ENCODE data around the gene PRCP.
A peak's percentile ranks its signal among the peaks of the same experiment; 100 is the strongest.

The PRCP gene

DNA sequence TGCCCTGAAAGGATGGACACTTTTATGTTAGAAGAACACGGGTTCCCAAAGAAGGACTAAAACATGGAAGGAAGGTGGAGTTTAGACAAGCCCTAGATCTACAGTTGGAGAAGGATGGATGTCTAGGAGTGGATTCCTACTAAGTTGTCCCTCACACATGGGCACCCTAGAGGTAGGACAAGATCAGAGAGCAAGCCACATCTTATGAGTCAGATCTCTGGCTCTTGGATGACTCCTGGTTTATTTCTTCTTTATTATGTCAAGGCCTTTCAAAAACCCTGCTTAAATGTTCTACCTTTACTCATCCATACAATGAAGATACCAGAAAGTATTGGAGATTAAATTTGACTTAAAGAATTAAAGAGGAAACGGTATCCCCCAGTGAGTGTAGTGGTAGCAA lies 34.4 kb downstream of the PRCP start:
- Histone ChIP-seq H3K27me3 (replicated peaks) (no peaks in the 10 kb centered on the region), H3K36me3 (replicated peaks) (no peaks in the 10 kb centered on the region), H3K27ac (no peak overlapping the region), H3K4me3 (ENCODE audit: low read depth, low read length) (no peak overlapping the region)
- in situ Hi-C loops (cut with HindIII; ENCODE audit: low pct_ligation_motif_present, low sequenced_read_pairs) = no loop called here
- peak; percentile 8 for DNase-seq
- TF ChIP-seq, protein P1, sequence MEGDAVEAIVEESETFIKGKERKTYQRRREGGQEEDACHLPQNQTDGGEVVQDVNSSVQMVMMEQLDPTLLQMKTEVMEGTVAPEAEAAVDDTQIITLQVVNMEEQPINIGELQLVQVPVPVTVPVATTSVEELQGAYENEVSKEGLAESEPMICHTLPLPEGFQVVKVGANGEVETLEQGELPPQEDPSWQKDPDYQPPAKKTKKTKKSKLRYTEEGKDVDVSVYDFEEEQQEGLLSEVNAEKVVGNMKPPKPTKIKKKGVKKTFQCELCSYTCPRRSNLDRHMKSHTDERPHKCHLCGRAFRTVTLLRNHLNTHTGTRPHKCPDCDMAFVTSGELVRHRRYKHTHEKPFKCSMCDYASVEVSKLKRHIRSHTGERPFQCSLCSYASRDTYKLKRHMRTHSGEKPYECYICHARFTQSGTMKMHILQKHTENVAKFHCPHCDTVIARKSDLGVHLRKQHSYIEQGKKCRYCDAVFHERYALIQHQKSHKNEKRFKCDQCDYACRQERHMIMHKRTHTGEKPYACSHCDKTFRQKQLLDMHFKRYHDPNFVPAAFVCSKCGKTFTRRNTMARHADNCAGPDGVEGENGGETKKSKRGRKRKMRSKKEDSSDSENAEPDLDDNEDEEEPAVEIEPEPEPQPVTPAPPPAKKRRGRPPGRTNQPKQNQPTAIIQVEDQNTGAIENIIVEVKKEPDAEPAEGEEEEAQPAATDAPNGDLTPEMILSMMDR (IDR thresholded peaks at IDR 0.05; ENCODE audit: low read depth, low read length, missing control alignments) = no peak

DNA sequence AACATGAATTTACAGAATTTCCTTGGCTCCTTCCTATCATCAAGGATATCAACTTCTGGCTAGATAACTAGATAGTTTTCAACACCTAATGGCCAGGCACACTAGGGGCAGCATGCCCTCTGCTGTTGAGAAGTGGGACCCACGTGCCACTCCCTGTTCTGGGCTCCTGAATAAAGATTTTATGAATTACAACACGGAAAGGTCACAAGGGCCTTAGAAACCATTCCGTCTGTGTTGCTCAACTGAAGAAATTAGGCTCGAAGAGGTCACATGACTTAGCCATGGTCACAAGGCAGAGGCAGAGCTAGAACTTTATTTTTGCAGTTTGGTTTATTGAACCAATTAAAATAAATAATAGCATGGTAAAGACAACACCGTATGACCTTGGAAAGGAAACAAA lies 36.0 kb downstream of the PRCP start:
- in situ Hi-C loops (cut with HindIII; ENCODE audit: low pct_ligation_motif_present, low sequenced_read_pairs) = no loop called here
- Histone ChIP-seq H3K27ac (no peak overlapping the region), H3K4me3 (ENCODE audit: low read depth, low read length) (no peak overlapping the region), H3K36me3 (replicated peaks) (no peaks in the 10 kb centered on the region), H3K27me3 (replicated peaks) (no peaks in the 10 kb centered on the region)
- TF ChIP-seq, protein P1 (IDR thresholded peaks at IDR 0.05; ENCODE audit: low read depth, low read length, missing control alignments) = peak; percentile 80
- peak; percentile 45 for DNase-seq

DNA sequence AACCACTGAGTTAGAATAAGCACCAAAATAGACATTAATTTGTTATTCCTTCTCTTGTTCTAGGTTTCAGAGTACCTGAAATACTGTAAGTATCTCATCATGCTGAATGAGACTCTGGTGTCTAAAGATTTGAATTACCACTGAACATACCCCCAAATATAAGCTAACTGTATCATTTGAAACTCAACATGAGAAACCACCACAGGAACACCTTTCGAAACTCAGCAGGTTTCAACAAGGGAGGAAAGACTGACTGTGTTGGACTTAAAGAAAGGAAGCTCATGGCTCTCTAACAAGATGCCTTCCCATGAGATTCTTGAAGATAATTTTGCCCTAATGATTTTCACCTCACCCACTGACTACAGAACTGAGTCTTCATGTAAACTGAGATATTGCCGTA lies 37.0 kb downstream of the PRCP start:
- Histone ChIP-seq H3K27ac (no peak overlapping the region), H3K4me3 (ENCODE audit: low read depth, low read length) (no peak overlapping the region), H3K27me3 (replicated peaks) (no peaks in the 10 kb centered on the region), H3K36me3 (replicated peaks) (no peaks in the 10 kb centered on the region)
- no peak for DNase-seq
- TF ChIP-seq, protein P1 (IDR thresholded peaks at IDR 0.05; ENCODE audit: low read depth, low read length, missing control alignments) = no peak
- in situ Hi-C loops (cut with HindIII; ENCODE audit: low pct_ligation_motif_present, low sequenced_read_pairs) = no loop called here

DNA sequence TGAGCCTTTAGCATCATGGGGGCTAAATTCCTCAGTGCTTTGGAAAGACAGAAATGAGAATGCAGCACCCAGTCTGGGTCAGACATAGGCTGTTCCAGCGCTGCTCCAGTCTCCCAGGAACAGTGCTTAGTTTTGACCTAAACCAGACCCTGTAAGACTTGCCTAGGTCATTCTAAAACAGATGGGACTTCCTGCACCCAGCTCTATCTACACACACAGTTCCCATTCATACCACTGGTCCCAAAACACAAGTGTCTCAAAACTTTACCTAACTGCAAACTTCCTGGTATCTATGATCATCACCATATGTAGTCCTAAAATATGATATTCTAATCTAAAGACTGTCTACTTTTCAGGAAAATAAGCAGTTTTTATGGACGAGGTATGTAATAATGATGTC lies 37.9 kb downstream of the PRCP start:
- in situ Hi-C loops (cut with HindIII; ENCODE audit: low pct_ligation_motif_present, low sequenced_read_pairs) = no loop called here
- DNase-seq = no peak
- no peaks in the 10 kb centered on the region for H3K27me3 ChIP-seq (replicated peaks)
- no peaks in the 10 kb centered on the region for H3K36me3 ChIP-seq (replicated peaks)
- H3K4me3 ChIP-seq (ENCODE audit: low read depth, low read length) = no peak overlapping the region
- no peak overlapping the region for H3K27ac ChIP-seq
- TF ChIP-seq, protein P1 (IDR thresholded peaks at IDR 0.05; ENCODE audit: low read depth, low read length, missing control alignments) = no peak

DNA sequence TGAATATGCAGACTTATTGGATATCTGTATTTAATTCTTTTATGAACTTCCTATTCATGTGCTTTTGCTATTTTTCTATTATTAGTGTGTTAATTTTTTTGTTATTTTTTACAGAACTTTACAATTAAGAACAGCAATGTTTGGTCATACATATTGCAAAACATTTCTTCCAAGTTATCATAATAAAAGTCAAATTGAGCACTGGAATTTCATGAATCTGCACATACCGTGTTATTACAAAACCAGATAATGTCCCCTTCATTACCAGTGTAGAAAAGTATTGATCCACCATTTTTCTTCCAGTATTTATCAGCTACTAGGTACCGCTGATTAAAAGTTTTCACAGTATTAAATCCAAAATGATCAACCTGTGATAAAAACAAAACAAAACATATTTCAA lies 40.5 kb downstream of the PRCP start:
- TF ChIP-seq, protein P1 (IDR thresholded peaks at IDR 0.05; ENCODE audit: low read depth, low read length, missing control alignments) = no peak
- H3K36me3 ChIP-seq (replicated peaks) = no peaks in the 10 kb centered on the region
- no peak for DNase-seq
- no peaks in the 10 kb centered on the region for H3K27me3 ChIP-seq (replicated peaks)
- in situ Hi-C loops (cut with HindIII; ENCODE audit: low pct_ligation_motif_present, low sequenced_read_pairs) = no loop called here
- H3K27ac ChIP-seq = no peak overlapping the region
- no peak overlapping the region for H3K4me3 ChIP-seq (ENCODE audit: low read depth, low read length)

DNA sequence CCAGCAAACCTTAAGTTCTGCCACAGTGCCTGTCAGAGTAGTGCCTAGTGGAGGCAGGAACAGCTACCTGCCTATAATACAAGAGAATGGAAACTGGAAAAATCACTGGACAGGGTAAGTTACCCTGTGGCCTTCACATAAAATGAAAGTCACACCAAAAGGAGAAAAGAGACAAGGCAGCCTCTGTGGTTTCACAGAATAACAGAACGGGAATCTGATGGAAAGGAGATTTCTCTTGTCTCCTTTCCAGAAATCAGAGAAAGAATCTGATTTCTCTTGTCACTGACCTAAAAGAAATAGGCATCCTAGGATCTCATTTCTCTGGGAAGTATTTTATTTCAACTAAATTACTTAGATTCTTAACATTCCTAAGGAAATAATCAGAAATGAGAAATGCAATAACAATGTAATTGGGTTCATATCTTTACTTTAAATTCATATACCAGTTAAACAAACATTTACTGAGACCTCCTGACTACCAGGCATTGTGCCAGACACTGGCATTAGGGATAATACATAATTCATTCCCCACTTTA lies 41.6 kb downstream of the PRCP start:
- DNase-seq = peak; percentile 54
- H3K27ac ChIP-seq = peak overlapping the region; percentile 70
- in situ Hi-C loops (cut with HindIII; ENCODE audit: low pct_ligation_motif_present, low sequenced_read_pairs) = no loop called here

More for the DNA sequence above, 41.6 kb downstream of the PRCP start:
- Histone ChIP-seq H3K27me3 (replicated peaks) (no peaks in the 10 kb centered on the region), H3K4me3 (ENCODE audit: low read depth, low read length) (no peak overlapping the region), H3K36me3 (replicated peaks) (no peaks in the 10 kb centered on the region)
- TF ChIP-seq, protein P1 (IDR thresholded peaks at IDR 0.05; ENCODE audit: low read depth, low read length, missing control alignments) = no peak

All from brain microvascular endothelial cell (primary cell).